ENCODE results near the gene ZNF8. TPM values are rescaled to one million over a fixed set of nuclear protein-coding genes. Genes with fewer than 3 reads are reported as not detected.

The ZNF8 gene
- total RNA-seq, 2 experiments from 2014 or later = 5.2 to 5.8 TPM

- DNase-seq = no peak
- no peaks in the 10 kb centered on the region for H3K4me1 Mint-ChIP-seq (ENCODE audit: low read depth)
- H3K4me3 Mint-ChIP-seq = no peak overlapping the region
- POLR2A ChIA-PET = interaction anchor here (0.7 to 1.2 kb wide), 2 partner anchors 13 to 490 kb away, joined by 3 to 4 read pairs; no protein-coding TSS in a partner anchor
- peaks cover 82% of the 10 kb centered on the region for H3K36me3 Mint-ChIP-seq (ENCODE audit: low read depth)
- H3K27ac Mint-ChIP-seq = no peak overlapping the region
- peaks cover 46% of the 10 kb centered on the region for H3K9me3 Mint-ChIP-seq
- TF ChIP-seq CTCF (IDR thresholded peaks at IDR 0.05) = no peak
- CTCF ChIA-PET = interaction anchor here (0.8 kb wide), 1 partner anchor 13 kb away, joined by 3 read pairs; no protein-coding TSS in a partner anchor
- intact Hi-C loops (cut with micrococcal nuclease) = no loop called here
- no peaks in the 10 kb centered on the region for H3K27me3 Mint-ChIP-seq
- ATAC-seq = no peak
Observed at GRCh38 chr19:58265100-58265499, 13.7 kb upstream of the ZNF8 start.

- ATAC-seq (no peak), DNase-seq (no peak)
- no peaks in the 10 kb centered on the region for H3K27me3 Mint-ChIP-seq
- ChIA-PET CTCF (no interaction called here), POLR2A (interaction anchor here (1.9 kb wide), 1 partner anchor 10 kb away, joined by 5 read pairs; the partner anchor contains the start of gene ZNF8)
- peaks cover 78% of the 10 kb centered on the region for H3K36me3 Mint-ChIP-seq (ENCODE audit: low read depth)
- H3K27ac Mint-ChIP-seq = no peak overlapping the region
- no peaks in the 10 kb centered on the region for H3K4me1 Mint-ChIP-seq (ENCODE audit: low read depth)
- TF ChIP-seq CTCF (IDR thresholded peaks at IDR 0.05) = no peak
- H3K4me3 Mint-ChIP-seq = no peak overlapping the region
- intact Hi-C loops (cut with micrococcal nuclease) = no loop called here
- H3K9me3 Mint-ChIP-seq = peaks cover 31% of the 10 kb centered on the region
Observed at GRCh38 chr19:58268344-58268743, 10.4 kb upstream of the ZNF8 start.

DNA sequence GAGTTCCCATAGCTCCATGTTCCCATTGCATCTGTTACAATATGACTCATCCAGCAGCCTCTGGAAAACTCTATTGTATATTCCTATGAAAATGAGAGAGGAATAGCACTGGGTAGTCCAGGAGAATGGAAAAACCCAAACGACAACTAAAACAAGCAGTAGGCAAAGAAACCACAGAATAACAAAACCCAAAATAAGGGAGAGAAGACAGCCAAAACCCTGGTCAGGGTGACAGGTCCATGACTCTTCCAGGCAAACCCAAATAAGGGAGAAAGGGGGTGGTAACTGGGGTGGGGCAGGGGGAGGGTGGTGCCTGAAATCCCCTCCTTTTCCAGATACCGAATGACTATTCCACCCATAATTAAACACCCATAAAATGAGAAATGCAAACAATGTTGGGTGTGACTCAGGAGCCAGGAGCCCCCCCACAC, 4.0 kb upstream of the ZNF8 start:
- ATAC-seq = no peak
- peaks cover 12% of the 10 kb centered on the region for H3K4me1 Mint-ChIP-seq (ENCODE audit: low read depth)
- H3K36me3 Mint-ChIP-seq (ENCODE audit: low read depth) = peaks cover 70% of the 10 kb centered on the region
- no peak overlapping the region for H3K27ac Mint-ChIP-seq
- peaks cover 31% of the 10 kb centered on the region for H3K9me3 Mint-ChIP-seq
- no peak for DNase-seq
- intact Hi-C loops (cut with micrococcal nuclease) = no loop called here
- ChIA-PET CTCF (no interaction called here), POLR2A (no interaction called here)
- no peaks in the 10 kb centered on the region for H3K27me3 Mint-ChIP-seq
- no peak overlapping the region for H3K4me3 Mint-ChIP-seq
- no peak for TF ChIP-seq CTCF (IDR thresholded peaks at IDR 0.05)

DNA sequence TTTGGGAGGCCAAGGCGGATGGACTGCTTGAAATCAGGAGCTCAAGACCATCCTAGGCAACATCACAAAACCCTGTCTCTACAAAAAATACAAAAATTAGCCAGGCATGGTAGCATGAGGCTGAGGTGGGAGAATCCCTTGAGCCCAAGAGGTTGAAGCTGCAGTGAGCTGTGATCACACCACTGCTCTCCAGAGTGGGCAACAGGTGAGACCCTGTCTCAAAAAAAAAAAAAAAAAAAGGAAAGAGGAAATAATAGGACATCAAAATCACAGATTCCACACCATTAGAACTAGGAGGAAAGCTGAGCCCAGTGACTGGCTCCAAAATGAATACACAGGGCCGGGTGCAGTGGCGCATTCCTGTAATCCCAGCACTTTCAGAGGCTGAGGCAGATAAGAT, 3.2 kb upstream of the ZNF8 start:
- CTCF ChIA-PET = interaction anchor here (1.0 kb wide), 1 partner anchor 47 kb away, joined by 4 read pairs; the partner anchor contains the start of gene ZNF544
- no peak for ATAC-seq
- TF ChIP-seq CTCF (IDR thresholded peaks at IDR 0.05) = no peak

GRCh38 chr19:58277197-58277596, 1.6 kb upstream of the ZNF8 start:
- Mint-ChIP-seq H3K36me3 (ENCODE audit: low read depth) (peaks cover 71% of the 10 kb centered on the region), H3K9me3 (peaks cover 15% of the 10 kb centered on the region), H3K27ac (peak overlapping the region; percentile 97), H3K27me3 (no peaks in the 10 kb centered on the region), H3K4me3 (peak overlapping the region; percentile 99), H3K4me1 (ENCODE audit: low read depth) (peaks cover 35% of the 10 kb centered on the region)
- ATAC-seq = no peak
- ChIA-PET CTCF (interaction anchor here (1.8 kb wide), 1 partner anchor 13 kb away, joined by 3 read pairs; no protein-coding TSS in a partner anchor), POLR2A (interaction anchor here (0.7 to 1.5 kb wide), 4 partner anchors 10 to 49 kb away, joined by 3 to 6 read pairs (median 4); partner anchors contain the start of gene ZSCAN22)
- DNase-seq = no peak
- intact Hi-C loops (cut with micrococcal nuclease) = no loop called here
- no peak for TF ChIP-seq CTCF (IDR thresholded peaks at IDR 0.05)

More for the DNA sequence above, 3.2 kb upstream of the ZNF8 start:
- POLR2A ChIA-PET = interaction anchor here (1.0 kb wide), 1 partner anchor 47 kb away, joined by 3 read pairs; the partner anchor contains the start of gene ZNF544
- Mint-ChIP-seq H3K4me1 (ENCODE audit: low read depth) (peaks cover 20% of the 10 kb centered on the region), H3K27me3 (no peaks in the 10 kb centered on the region), H3K27ac (no peak overlapping the region), H3K9me3 (peaks cover 26% of the 10 kb centered on the region), H3K36me3 (ENCODE audit: low read depth) (peaks cover 72% of the 10 kb centered on the region), H3K4me3 (no peak overlapping the region)
- intact Hi-C loops (cut with micrococcal nuclease) = no loop called here
- no peak for DNase-seq

All from activated CD8-positive, alpha-beta T cell treated with anti-CD3 and anti-CD28 coated beads for 36 hours (primary cell).